ENCODE measurements around the gene PTPRM. TPM values are rescaled to one million over a fixed set of nuclear protein-coding genes. Genes with fewer than 3 reads are reported as not detected.

The PTPRM gene
- total and polyA plus RNA-seq, 4 donors, result 9.2 to 23.0 (median 12.7) TPM

GRCh38 chr18:8081267-8081666 lies 514.2 kb downstream of the PTPRM start:
- no peak overlapping the region for H3K27ac ChIP-seq (ENCODE audit: low read depth in 1 of 2, low read length in 2 of 2)
- WGBS, result 26% methylated on average over 1 of the region's 1 CpG
- DNase-seq (ENCODE audit: low spot score), result no peak

GRCh38 chr18:8081872-8082553 lies 514.9 kb downstream of the PTPRM start:
- WGBS, result 92% methylated on average over 3 of the region's 3 CpGs
- no peaks in the 10 kb centered on the region for H3K9me3 ChIP-seq (ENCODE audit: control insufficient read depth in 4 of 4, low read length in 3 of 4)
- H3K4me1 ChIP-seq (ENCODE audit: control insufficient read depth in 4 of 4, insufficient read depth in 4 of 4, low read length in 3 of 4), result no peaks in the 10 kb centered on the region
- TF ChIP-seq HNF4A (conservative IDR thresholded peaks at IDR 0.05) (no peak), JUND (IDR thresholded peaks at IDR 0.05) (no peak), HNF4G (IDR thresholded peaks at IDR 0.05) (no peak)
- no peak for DNase-seq (ENCODE audit: low spot score)
- H3K27ac ChIP-seq (ENCODE audit: low read depth in 1 of 2, low read length in 2 of 2), result no peak overlapping the region
- no peaks in the 10 kb centered on the region for H3K27me3 ChIP-seq (ENCODE audit: control insufficient read depth in 4 of 4, insufficient read depth in 4 of 4, low read length in 3 of 4)
- no peak overlapping the region for H3K9ac ChIP-seq (ENCODE audit: low read depth in 1 of 2, low read length in 2 of 2)
- H3K4me3 ChIP-seq (ENCODE audit: low read depth in 1 of 3, low read length in 3 of 3), result no peak overlapping the region
- H3K36me3 ChIP-seq (ENCODE audit: control insufficient read depth in 4 of 4, insufficient read depth in 3 of 4, low read depth in 1 of 4, low read length in 3 of 4), result peaks cover 0 to 4% (median 0%) of the 10 kb centered on the region in 4 donors

More at GRCh38 chr18:8081267-8081666, 514.2 kb downstream of the PTPRM start:
- Histone ChIP-seq H3K27me3 (ENCODE audit: control insufficient read depth in 4 of 4, insufficient read depth in 4 of 4, low read length in 3 of 4) (no peaks in the 10 kb centered on the region), H3K4me1 (ENCODE audit: control insufficient read depth in 4 of 4, insufficient read depth in 4 of 4, low read length in 3 of 4) (no peaks in the 10 kb centered on the region), H3K4me3 (ENCODE audit: low read depth in 1 of 3, low read length in 3 of 3) (no peak overlapping the region), H3K9ac (ENCODE audit: low read depth in 1 of 2, low read length in 2 of 2) (no peak overlapping the region), H3K36me3 (ENCODE audit: control insufficient read depth in 4 of 4, insufficient read depth in 3 of 4, low read depth in 1 of 4, low read length in 3 of 4) (peaks cover 0 to 4% (median 0%) of the 10 kb centered on the region in 4 donors), H3K9me3 (ENCODE audit: control insufficient read depth in 4 of 4, low read length in 3 of 4) (no peaks in the 10 kb centered on the region)
- no peak for TF ChIP-seq HNF4G (IDR thresholded peaks at IDR 0.05)
- no peak for TF ChIP-seq RAD21 (IDR thresholded peaks at IDR 0.05)
- no peak for TF ChIP-seq MAX (IDR thresholded peaks at IDR 0.05)
- TF ChIP-seq TAF1 (conservative IDR thresholded peaks at IDR 0.05), result no peak
- no peak for TF ChIP-seq GABPA (IDR thresholded peaks at IDR 0.05 in 1 of 2, conservative IDR thresholded peaks at IDR 0.05 in 1 of 2)
- no peak for TF ChIP-seq ZBTB33 (IDR thresholded peaks at IDR 0.05)
- no peak for TF ChIP-seq EGR1 (IDR thresholded peaks at IDR 0.05; ENCODE audit: low read depth in 2 of 2)

- no peak overlapping the region for H3K27ac ChIP-seq (ENCODE audit: low read depth in 1 of 2, low read length in 2 of 2)
- no peak overlapping the region for H3K4me3 ChIP-seq (ENCODE audit: low read depth in 1 of 3, low read length in 3 of 3)
- WGBS, result 56% methylated on average over 7 of the region's 7 CpGs
- peaks cover 0 to 4% (median 0%) of the 10 kb centered on the region in 4 donors for H3K36me3 ChIP-seq (ENCODE audit: control insufficient read depth in 4 of 4, insufficient read depth in 3 of 4, low read depth in 1 of 4, low read length in 3 of 4)
- peak; percentile 61 for TF ChIP-seq CTCF (IDR thresholded peaks at IDR 0.05; ENCODE audit: low read depth, low read length, missing input control)
- TF ChIP-seq YY1 (IDR thresholded peaks at IDR 0.05), result no peak
- peak; percentile 85 to 87 for TF ChIP-seq RAD21 (IDR thresholded peaks at IDR 0.05)
- DNase-seq (ENCODE audit: low spot score), result no peak
- H3K9ac ChIP-seq (ENCODE audit: low read depth in 1 of 2, low read length in 2 of 2), result no peak overlapping the region
- H3K27me3 ChIP-seq (ENCODE audit: control insufficient read depth in 4 of 4, insufficient read depth in 4 of 4, low read length in 3 of 4), result no peaks in the 10 kb centered on the region
- no peaks in the 10 kb centered on the region for H3K4me1 ChIP-seq (ENCODE audit: control insufficient read depth in 4 of 4, insufficient read depth in 4 of 4, low read length in 3 of 4)
- H3K9me3 ChIP-seq (ENCODE audit: control insufficient read depth in 4 of 4, low read length in 3 of 4), result no peaks in the 10 kb centered on the region
These were observed 517.0 kb downstream of the PTPRM start for GRCh38 chr18:8084160-8084559.
